Frontal cortex (tissue), 4 donors: ENCODE results near the gene NPR2. TPM values are rescaled to one million over a fixed set of nuclear protein-coding genes. Genes with fewer than 3 reads are reported as not detected.

Experiments
- DNase-seq, 2 donors: peaks; one replicate each; pipeline ENCODE4 v3.0.0; 2012; ENCODE audit warnings: low spot score in 2 of 2
- FAIRE-seq: peaks from 2 replicates; lab custom pipeline; 2012; peaks lifted over from hg19 to GRCh38; lab: Jason Lieb, UNC
- total RNA-seq: library from RNA; depleted of rRNA; stranded (reverse); fragments of >200 nt; gene quantifications from one replicate; pipeline ENCODE4 v1.2.3, GENCODE V29; 2014
- donor health status: control.
- donor health status: control.
- donor health status: control.

NPR2 gene
- total RNA-seq, 1 donor from 2014 or later, result 11.0 TPM

DNA sequence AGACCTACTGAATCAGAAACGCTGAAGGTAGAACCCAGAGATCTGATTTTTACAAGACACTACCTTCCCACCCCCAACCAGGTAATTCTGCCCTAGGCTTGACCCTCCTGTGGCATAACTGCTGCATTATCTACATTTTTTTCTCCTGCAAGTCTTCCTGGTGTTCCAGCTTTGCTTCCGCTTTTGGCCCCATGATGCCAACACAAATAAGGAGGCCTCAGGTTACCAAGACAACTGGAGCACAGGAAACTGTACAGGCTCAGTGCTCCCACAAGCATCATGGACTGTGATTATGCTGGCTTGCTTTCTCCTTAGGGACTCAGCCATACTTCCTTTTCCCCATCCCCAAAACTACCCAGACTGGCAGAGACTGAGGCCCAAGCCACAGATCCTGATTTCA, 30.7 kb upstream of the NPR2 start:
- FAIRE-seq, result no peak
- no peak for DNase-seq

DNA sequence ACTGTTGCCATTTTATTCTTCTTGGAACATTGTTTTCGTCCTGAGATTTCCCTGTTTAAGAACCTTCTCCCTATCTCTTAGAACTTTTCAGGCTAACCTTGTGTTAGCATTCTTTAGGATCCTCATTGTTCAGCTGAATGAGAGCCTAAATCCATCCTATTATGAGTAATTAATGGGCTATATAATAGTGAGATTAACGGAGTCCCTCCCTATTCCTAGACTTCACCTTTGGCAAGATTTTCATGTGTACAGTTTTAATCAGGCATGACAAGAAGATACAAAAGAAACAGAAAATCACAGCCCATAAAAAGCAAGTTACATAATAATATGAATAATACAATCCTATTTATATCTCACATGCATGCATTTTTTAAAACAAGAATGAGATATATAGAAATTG, 28.2 kb upstream of the NPR2 start:
- FAIRE-seq, result no peak

DNA sequence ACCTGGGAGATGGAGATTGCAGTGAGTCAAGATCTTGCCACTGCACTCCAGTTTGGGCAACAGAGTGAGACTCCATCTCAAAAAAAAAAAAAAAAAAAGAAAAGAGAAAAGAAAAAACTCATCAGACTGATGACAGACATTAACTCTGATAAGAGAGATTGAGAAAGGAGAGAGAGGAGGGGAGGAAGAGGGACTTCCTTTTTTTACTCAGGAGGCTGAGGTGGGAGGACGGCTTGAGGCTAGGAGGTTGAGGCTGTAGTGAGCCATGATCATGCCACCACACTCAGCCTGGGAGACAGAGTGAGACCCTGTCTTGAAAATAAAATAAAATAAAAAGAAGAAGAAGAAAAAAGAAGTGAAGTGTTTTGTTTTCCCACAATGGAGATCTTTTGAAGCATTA, 27.6 kb upstream of the NPR2 start:
- DNase-seq, result no peak
- FAIRE-seq, result no peak

More for the DNA sequence above, 28.2 kb upstream of the NPR2 start:
- no peak for DNase-seq

DNA sequence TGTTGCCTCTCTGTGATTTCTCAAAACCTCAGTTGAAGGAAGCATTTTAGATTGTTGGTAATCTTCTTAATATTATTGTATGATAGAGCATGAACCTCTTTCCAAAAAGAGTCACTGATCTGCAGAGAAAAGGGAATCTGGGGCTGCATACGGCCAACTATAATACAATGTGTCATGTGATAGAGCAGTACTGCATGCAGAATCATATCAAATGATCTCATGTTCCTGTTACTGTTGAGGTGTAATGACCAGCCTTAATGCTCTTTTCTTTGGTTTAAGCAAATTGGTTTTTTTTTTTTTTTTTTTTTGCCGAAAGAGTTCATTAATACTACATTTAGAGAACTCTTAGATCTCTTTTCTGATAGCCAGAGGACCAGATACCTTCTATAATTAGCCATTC, 24.4 kb upstream of the NPR2 start:
- no peak for DNase-seq
- FAIRE-seq, result no peak

DNA sequence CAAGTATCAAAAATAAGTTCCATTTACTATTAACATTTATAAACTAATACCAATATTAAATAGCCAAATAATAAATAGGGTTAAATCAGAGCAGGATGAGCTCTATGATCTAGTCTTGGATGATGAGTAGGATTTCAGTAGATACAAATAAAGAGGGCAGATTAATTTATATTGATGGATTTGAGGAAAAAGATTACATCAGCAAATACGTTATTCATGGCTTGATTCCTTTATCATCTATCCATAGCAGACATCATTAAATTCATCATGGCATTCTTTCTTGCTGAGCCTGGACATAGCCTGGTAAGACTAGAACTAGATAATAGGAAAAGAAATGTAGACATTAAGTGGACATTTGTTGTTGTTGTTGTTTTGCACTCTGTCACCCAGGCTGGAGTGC, 23.9 kb upstream of the NPR2 start:
- no peak for DNase-seq
- FAIRE-seq, result no peak

DNA sequence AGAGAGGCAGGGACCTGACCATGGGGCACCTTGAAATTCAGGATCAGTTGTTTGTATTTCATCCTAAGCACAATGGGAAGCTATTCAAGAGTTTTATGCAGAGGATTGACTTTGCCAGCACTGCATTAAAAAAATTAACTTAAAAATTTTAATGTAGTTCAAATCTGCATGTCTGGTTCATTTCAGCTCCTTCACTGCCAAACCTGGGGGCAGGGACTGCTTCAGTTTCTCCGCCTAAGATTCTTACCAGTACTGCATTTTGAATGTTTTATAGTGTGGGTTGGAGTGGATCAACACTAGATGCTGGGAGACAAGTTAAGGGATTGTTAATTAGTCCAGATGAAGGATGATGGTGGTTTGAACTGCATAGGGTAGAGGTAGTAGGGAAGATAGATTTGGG, 21.6 kb upstream of the NPR2 start:
- FAIRE-seq (no peak), DNase-seq (no peak)

DNA sequence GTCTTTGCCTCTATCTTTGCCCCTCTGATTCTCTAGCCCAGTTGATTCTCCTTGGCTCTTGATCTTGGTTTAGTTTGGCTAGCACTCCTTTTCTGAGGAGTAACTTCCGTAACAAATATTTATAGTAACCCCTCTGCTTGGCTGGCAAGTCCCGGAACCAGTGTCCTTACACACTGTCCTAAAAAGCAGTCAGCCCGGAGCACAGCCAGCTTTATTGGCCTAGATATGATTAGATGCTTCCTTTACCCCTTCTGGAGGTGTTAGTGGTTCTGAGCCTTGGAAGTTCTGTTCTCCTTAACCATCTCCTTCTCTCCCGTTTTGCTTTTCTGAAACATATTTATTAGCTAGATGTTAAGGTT, 20.3 kb upstream of the NPR2 start:
- no peak for FAIRE-seq
- no peak for DNase-seq

DNA sequence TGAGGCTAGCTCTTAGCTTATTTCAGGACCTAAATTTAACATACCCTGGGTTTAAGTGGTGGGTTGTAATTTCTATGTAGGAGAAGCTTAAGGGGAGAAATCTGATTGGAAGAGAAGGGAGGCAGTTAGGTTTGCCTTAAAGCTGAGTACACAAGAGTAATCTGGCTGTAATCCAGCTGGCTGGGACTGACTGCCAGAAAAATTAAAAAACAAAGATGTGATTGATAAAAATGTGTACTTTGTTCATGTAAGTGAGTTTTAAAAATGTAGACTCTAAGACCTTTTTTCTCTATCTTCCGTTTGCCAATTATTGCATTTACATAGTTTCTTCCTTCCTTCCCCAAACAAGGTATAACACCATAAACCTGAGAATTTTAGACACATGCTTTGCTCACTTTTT, 19.9 kb upstream of the NPR2 start:
- DNase-seq (no peak), FAIRE-seq (no peak)

DNA sequence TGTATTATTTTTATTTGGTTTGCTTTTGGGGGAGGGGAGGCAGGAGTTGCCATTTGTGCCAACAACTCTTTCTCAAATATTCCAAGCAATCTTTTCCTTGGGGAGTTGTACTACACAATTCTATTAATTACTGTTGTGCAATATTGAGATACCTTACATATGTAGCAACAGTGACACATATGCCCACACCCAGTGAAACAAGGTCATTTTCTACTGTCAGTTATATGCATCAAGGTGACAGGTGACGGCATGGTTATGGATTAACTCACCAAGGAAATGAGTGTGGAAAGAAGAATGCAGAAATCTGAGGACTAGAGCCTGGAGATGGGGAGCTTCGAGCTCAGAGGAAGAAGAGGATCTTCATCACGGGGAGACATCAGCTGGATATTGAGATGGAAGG, 19.4 kb upstream of the NPR2 start:
- DNase-seq, result no peak
- no peak for FAIRE-seq

DNA sequence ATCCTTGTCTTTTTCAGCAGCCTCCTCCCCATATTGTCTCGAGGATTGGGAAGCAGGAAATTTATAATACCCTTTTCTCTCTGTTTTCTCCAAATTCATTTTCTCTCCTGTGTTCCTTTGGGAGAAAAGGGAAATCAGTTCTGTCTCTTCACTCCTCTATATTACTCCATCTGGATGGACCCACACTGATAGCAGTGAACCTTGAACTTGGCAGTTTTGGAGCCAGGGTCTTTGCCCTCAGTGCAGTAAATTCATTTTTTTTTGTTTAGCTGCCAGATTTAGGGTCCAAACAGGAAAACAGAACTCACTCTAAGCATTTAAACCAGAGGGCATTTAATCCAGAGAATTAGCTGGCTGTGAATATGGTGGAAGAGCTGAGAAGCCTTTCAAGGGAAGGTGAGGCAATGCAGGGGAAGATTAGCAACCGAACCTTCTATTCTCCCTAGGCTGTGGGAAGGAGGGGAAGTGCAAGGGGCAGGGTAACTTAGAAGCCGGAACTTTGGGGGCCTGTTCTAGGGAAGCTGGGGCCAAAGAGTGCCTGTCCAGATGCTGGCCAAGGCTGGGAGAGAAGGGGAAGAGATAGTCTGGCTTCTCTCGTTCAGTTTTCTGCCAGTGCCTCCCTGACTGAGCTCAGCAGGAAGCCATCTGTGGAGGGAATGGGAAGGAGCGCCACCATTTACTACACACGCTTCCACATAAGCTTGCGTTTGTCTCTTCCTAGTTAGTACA, 16.3 kb upstream of the NPR2 start:
- no peak for FAIRE-seq

DNA sequence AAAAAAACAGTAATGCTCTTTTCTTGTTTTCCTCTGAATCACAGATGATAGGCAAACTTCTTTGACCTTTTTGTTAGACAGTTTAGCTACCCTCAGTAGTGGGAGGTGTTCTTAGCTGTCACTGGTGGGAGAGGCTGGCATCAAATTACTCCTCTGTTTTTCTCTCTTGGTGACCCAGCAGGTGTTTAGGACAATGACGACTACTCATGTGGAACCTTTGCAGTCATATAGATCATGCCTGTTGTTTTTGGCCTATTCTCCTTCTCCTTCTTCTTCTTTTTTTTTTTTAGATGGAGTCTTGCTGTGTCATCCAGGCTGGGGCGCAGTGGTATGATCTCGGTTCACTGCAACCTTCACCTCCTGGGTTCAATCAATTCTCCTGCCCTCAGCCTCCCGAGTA, 15.4 kb upstream of the NPR2 start:
- FAIRE-seq (no peak), DNase-seq (no peak)

More for the DNA sequence above, 16.3 kb upstream of the NPR2 start:
- DNase-seq, result no peak

DNA sequence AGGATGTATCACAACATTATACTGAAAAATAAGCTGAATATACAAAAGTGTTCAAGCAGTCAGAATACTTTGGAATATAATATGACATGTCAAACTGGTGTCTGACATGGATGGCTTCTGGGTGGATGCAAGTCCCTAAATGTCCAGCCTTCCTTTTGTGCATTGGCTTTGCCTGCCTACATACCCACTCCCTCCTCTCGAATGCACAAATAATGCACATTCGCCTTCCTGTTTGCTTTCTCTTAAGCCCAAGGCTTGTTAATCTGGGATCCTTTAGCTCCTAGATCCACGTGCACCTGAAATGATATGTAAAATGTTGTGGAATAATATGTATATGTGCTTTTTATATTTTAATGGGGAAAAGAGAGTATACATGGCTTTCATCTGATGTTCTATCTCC, 12.9 kb upstream of the NPR2 start:
- no peak for DNase-seq
- no peak for FAIRE-seq

DNA sequence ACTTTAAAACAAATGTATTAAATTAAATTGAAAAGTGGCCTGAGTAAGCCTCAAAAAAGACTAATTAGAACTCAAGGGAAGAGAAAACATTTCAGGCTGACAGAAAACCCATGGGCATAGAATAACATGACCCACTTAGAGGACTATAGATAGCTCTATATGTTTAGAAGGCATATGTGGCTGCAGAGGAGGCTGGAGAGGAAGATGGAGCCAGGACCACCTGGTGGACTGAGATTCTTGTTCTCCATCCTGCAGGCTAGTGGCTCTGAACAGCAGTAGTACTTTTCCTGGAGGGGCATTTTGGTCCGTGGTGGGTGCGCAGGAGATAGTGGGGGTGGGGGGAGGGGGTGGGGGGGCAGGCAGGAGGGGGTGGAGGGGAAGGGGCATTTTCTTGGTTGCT, 10.3 kb upstream of the NPR2 start:
- FAIRE-seq, result no peak
- no peak for DNase-seq

DNA sequence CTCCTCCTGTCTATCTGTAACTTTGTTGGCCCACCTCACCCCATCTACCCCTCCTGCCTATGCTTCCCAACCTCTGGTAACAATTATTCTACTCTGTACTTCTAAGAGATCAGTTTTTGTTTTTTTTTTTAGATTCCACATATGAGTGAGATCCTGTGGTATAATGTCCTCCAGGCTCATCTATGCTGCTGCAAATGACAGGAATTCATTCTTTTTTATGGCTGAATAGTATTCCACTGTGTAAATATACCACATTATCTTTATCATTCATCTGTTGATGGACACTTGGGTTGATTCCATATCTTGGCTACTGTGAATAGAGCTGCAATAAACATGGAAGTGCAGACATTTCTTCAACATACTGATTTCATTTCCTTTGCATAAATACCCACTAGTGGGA, 8.0 kb upstream of the NPR2 start:
- no peak for FAIRE-seq
- DNase-seq, result no peak

DNA sequence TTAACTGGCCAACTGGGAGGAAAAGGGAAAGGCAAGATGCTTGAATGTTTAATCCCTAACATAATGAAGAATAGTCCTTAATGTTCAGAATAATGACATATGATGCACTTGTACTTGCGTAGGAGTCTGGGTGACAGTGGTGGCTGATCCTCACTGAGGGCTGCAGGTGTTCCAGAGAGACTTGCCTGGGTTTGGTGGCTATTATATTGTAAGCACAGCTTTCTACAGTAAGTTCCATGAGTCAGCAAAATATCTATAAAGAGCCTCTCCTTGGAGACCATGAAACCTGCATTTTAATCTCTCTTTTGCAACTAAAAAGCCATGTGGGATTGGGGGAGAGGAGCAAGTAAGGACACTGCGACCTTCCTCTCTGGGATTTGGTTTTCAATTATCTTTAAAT, 1.9 kb upstream of the NPR2 start:
- FAIRE-seq (no peak), DNase-seq (no peak)

DNA sequence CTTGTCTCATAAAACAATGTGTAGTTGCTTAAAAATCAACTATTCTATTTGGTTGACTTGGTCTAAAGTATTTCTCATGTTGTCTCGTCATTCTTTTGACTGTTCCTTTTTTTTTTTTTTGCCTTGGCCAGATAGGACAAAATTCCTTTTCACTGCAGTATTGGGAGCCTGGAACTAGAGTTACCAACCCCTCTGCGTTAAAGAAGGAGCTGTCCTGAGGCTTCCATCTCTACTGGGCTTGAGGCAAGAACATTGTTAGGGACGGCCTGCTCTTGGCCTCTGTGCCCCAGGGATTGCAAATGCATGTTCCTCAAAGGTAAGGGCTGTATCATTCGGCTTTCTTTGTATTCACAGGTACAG, 1.4 kb upstream of the NPR2 start:
- FAIRE-seq (no peak), DNase-seq (no peak)

DNA sequence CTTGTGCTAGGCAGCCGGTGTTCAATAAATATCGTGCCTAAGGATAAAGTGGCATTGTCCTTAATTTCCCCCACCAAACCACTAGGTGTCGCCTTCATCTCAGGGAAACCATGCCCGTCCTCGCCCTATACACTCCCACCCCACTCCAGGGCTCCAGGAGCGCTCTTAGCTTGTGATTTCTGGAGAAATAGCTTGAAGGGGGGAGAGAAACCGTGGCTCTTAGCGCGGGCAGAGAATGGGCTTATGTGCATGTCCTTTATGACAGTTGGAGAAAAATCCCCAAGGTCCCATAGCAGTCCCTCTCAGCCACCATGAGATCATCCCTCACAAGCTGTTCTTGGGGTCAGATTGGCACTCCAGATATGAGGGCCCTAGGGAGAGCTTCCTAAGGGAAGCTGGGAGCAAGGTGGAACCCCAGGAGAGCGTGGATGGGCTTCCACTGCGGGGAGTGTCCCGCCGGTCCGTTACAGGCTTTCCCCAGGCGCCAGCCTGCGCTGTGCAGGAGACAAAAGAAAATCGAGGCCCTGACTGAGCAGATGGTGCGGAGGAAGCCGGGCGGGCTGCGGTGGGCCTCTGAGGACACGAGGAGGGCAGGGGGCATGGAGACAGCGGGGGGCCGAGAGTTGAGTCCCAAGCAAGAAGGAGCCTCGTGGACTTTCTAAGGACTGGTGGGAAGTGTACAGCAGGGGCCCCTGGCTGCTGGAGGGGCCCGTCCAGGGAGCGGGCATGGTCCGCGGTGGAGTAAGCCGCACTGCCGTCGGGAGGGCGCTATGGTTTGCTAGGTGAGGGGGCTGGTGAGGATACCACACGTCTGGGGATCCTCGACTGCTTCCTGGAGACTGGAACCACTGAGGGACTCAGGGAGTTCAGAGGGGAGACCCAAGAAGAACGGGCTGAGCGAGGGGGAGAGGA, 750 bp upstream of the NPR2 start:
- peak; percentile 79 to 85 for DNase-seq
- FAIRE-seq, result no peak

DNA sequence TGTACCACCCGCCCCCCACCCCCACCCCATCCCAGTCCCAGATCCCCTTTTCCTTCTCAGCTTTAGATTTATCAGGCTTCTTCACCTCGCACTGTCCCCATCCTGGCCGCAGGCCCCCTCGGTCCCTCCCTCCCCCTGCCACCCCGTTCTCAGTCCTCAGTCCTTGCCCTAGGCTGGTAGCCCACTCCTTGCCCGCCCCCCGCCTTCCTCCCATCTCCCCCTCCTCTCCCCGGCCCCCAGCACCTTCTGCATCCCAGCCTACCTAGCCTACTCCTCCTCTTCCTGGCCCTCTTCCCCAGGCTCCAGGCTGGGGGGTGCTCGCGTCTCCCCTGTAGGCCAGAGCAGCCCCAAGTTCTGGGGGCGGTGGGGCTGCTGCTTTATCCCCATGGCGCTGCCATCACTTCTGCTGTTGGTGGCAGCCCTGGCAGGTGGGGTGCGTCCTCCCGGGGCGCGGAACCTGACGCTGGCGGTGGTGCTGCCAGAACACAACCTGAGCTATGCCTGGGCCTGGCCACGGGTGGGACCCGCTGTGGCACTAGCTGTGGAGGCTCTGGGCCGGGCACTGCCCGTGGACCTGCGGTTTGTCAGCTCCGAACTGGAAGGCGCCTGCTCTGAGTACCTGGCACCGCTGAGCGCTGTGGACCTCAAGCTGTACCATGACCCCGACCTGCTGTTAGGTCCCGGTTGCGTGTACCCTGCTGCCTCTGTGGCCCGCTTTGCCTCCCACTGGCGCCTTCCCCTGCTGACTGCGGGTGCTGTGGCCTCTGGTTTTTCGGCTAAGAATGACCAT, 828 bp downstream of the NPR2 start:
- DNase-seq (no peak), FAIRE-seq (no peak)

DNA sequence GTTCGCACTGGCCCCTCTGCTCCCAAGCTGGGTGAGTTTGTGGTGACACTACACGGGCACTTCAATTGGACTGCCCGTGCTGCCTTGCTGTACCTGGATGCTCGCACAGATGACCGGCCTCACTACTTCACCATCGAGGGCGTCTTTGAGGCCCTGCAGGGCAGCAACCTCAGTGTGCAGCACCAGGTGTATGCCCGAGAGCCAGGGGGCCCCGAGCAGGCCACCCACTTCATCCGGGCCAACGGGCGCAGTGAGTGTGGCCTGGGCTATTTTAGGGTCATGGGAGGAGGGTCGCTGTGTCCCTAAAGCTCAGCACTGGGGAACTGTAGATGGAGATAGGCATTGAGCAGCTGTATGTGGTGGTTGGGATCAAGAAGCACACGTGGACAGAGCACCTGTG, 1.4 kb downstream of the NPR2 start:
- FAIRE-seq, result no peak
- no peak for DNase-seq

DNA sequence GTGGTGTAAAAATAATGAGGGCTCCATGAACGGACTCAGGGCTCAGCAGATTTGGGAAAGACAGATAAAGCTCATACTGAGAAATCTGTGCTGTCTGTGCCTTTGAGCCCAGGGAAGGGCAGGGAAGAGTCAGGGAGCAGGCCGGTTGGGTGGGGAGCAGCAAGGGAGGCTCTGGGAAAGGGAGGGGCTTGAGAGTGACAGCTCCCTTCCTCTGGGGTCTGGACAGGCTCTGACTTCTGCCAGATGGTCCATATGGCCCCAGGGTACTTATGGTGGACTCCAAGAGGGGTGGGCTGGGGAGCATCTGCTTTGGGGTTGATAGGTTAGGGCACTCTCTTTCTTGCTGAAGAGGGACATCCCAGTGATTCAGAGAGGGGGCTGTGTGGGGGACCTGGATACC, 2.1 kb downstream of the NPR2 start:
- FAIRE-seq (no peak), DNase-seq (no peak)

DNA sequence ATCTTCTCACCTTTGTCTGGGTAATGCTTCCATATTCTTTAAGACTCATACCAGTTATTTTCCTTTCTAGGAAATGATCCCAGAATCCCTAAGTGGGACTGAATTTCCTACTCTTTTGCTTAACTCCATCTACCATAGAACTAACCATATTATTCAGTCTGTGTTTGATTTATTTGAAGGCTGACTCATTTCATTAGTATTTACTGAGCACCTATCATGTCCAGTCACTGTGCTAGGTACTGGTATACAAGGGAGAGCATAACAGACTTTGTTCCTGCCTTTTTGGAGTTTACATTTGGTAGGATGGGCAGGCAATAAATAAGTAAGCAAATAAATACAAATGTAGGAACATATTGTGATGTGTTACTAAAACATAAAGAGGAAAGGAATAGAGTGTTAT, 4.3 kb downstream of the NPR2 start:
- no peak for FAIRE-seq
- DNase-seq, result no peak
